WTC11 (cell line): ENCODE measurements around the gene ZNF467. TPM values are rescaled to one million over a fixed set of nuclear protein-coding genes. Genes with fewer than 3 reads are reported as not detected.

Source experiments
- ATAC-seq: fragments of 200-7000 bp; cut with Tn5 transposase; 2 replicates; pipeline ENCODE4 v1.10.0; 2021; ENCODE audit warnings: mild to moderate bottlenecking, moderate library complexity
- CTCF ChIA-PET: fragments of 300-600 bp; sonication (Branson Sonifier 250); formaldehyde crosslinking; loops from one replicate; lab custom pipeline; 2021; ENCODE audit warnings: antibody characterized with exemption; lab: Charles Lee
- POLR2A ChIA-PET: fragments of 350-600 bp; sonication (Branson Sonifier 250); formaldehyde crosslinking; loops from one replicate; lab custom pipeline; 2021; ENCODE audit warnings: antibody characterized with exemption; lab: Charles Lee
- DNase-seq: peaks from one replicate; pipeline ENCODE4 v3.0.0; 2021; ENCODE audit warnings: low spot score
- H3K27ac Mint-ChIP-seq: 2 replicates; pipeline ENCODE4 v1.8.0; 2021; ENCODE audit warnings: mixed read lengths
- H3K27me3 Mint-ChIP-seq: 2 replicates; pipeline ENCODE4 v1.8.0; 2021; ENCODE audit warnings: low read depth, mild to moderate bottlenecking, moderate library complexity, mixed read lengths
- H3K36me3 Mint-ChIP-seq: 2 replicates; pipeline ENCODE4 v1.8.0; 2021; ENCODE audit warnings: mixed read lengths
- H3K4me1 Mint-ChIP-seq: 2 replicates; pipeline ENCODE4 v1.8.0; 2022; ENCODE audit warnings: mixed read lengths
- H3K4me3 Mint-ChIP-seq: 2 replicates; pipeline ENCODE4 v1.8.0; 2021; ENCODE audit warnings: mild to moderate bottlenecking, moderate library complexity, mixed read lengths
- H3K9me3 Mint-ChIP-seq: 2 replicates; pipeline ENCODE4 v1.8.0; 2021; ENCODE audit warnings: mixed read lengths
- ETV6 ChIP-seq: sonication (generic); formaldehyde crosslinking; IDR thresholded peaks from 2 replicates; pipeline ENCODE4 v1.8.1; 2022; ENCODE audit warnings: mild to moderate bottlenecking, missing genetic modification reagents
- JAZF1 ChIP-seq: fragments of 250-450 bp; sonication (Bioruptor Pico); IDR thresholded peaks from 2 replicates; pipeline ENCODE4 v1.9.0; 2021; ENCODE audit warnings: moderate library complexity, mild to moderate bottlenecking, inconsistent platforms
- SOX15 ChIP-seq: fragments of 250-450 bp; sonication (Bioruptor Pico); IDR thresholded peaks from 2 replicates; pipeline ENCODE4 v1.9.0; 2021; ENCODE audit warnings: mild to moderate bottlenecking
- USF2 ChIP-seq: sonication (generic); formaldehyde crosslinking; IDR thresholded peaks from 2 replicates; pipeline ENCODE4 v1.8.1; 2023; ENCODE audit warnings: mild to moderate bottlenecking, missing genetic modification reagents, moderate library complexity
- ZNF263 ChIP-seq: sonication (generic); formaldehyde crosslinking; IDR thresholded peaks from 2 replicates; pipeline ENCODE4 v1.8.1; 2022; ENCODE audit warnings: low read depth, mild to moderate bottlenecking, moderate library complexity, missing genetic modification reagents
- ZNF425 ChIP-seq: fragments of 250-450 bp; sonication (Bioruptor Pico); conservative IDR thresholded peaks from 2 replicates; pipeline ENCODE4 v1.9.0; 2021; ENCODE audit warnings: mild to moderate bottlenecking
- ZNF512 ChIP-seq: sonication (generic); formaldehyde crosslinking; IDR thresholded peaks from 2 replicates; pipeline ENCODE4 v1.8.1; 2022; ENCODE audit warnings: missing genetic modification reagents, borderline replicate concordance
- total RNA-seq: library from RNA; stranded (reverse); gene quantifications from 3 replicates; pipeline ENCODE4 v1.2.3, GENCODE V29; 2021
- TF ChIP-seq, protein P1 (sequence below): sonication (generic); formaldehyde crosslinking; IDR thresholded peaks from 2 replicates; pipeline ENCODE4 v1.8.0; 2023; ENCODE audit warnings: missing genetic modification reagents, mild to moderate bottlenecking, borderline replicate concordance
- TF ChIP-seq, protein P2 (sequence below): sonication (generic); formaldehyde crosslinking; IDR thresholded peaks from 2 replicates; pipeline ENCODE4 v1.8.1; 2023; ENCODE audit warnings: mild to moderate bottlenecking, missing genetic modification reagents, moderate library complexity
- TF ChIP-seq, protein P3 (sequence below): sonication (generic); formaldehyde crosslinking; IDR thresholded peaks from 2 replicates; pipeline ENCODE4 v1.8.1; 2022; ENCODE audit warnings: mild to moderate bottlenecking, moderate library complexity, missing genetic modification reagents

ZNF467 gene
- total RNA-seq, 1 experiment from 2014 or later, result 0.70 TPM

DNA sequence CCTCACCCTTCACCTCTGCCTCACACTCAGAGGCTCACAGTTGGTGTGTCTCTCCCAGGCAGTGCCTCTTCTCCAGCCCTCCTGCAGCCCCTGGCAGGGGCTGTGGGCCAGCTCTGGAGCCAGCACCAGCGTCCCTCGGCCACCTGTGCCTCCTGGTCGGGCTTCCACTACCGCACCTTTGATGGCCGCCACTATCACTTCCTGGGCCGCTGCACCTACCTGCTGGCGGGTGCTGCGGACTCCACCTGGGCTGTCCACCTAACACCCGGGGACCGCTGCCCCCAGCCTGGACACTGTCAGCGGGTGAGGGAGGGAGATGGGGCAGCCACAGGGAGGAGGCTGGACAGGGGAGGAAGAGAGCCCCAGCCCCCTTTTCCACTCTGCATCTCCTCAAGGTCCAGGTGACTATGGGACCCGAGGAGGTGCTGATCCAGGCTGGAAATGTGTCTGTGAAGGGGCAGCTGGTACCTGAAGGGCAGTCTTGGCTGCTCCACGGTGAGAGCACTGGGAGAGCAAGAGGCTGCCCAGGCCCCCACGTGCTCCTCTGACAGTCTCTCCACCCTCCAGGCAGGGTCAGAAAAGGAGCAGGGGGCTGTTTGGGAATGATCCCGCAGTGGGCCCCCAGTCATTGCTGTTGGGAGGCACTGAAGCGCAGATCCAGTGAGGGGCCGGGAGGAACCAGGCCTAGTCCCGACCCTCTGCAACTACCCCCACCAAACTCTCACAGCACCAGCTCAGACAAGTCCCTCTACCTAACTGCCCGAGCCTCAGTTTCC is 4.4 kb upstream of the ZNF467 start (continued):
- TF ChIP-seq, protein P1, sequence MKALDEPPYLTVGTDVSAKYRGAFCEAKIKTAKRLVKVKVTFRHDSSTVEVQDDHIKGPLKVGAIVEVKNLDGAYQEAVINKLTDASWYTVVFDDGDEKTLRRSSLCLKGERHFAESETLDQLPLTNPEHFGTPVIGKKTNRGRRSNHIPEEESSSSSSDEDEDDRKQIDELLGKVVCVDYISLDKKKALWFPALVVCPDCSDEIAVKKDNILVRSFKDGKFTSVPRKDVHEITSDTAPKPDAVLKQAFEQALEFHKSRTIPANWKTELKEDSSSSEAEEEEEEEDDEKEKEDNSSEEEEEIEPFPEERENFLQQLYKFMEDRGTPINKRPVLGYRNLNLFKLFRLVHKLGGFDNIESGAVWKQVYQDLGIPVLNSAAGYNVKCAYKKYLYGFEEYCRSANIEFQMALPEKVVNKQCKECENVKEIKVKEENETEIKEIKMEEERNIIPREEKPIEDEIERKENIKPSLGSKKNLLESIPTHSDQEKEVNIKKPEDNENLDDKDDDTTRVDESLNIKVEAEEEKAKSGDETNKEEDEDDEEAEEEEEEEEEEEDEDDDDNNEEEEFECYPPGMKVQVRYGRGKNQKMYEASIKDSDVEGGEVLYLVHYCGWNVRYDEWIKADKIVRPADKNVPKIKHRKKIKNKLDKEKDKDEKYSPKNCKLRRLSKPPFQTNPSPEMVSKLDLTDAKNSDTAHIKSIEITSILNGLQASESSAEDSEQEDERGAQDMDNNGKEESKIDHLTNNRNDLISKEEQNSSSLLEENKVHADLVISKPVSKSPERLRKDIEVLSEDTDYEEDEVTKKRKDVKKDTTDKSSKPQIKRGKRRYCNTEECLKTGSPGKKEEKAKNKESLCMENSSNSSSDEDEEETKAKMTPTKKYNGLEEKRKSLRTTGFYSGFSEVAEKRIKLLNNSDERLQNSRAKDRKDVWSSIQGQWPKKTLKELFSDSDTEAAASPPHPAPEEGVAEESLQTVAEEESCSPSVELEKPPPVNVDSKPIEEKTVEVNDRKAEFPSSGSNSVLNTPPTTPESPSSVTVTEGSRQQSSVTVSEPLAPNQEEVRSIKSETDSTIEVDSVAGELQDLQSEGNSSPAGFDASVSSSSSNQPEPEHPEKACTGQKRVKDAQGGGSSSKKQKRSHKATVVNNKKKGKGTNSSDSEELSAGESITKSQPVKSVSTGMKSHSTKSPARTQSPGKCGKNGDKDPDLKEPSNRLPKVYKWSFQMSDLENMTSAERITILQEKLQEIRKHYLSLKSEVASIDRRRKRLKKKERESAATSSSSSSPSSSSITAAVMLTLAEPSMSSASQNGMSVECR (CRISPR knock-in tag), result no peak
- TF ChIP-seq, all 79 proteins: peak for 0

GRCh38 chr7:149776848-149777407 is 3.5 kb upstream of the ZNF467 start:
- CTCF ChIA-PET, result interaction anchor here (0.8 to 2.0 kb wide), 4 partner anchors 10 to 23 kb away, joined by 3 to 8 read pairs (median 8); no protein-coding TSS in a partner anchor
- peaks cover 35% of the 10 kb centered on the region for H3K27me3 Mint-ChIP-seq
- POLR2A ChIA-PET, result no interaction called here
- H3K4me3 Mint-ChIP-seq, result no peak overlapping the region
- no peaks in the 10 kb centered on the region for H3K36me3 Mint-ChIP-seq
- DNase-seq, result no peak
- TF ChIP-seq ZNF425 (CRISPR knock-in tag) (no peak), SOX15 (CRISPR knock-in tag) (no peak), JAZF1 (CRISPR knock-in tag) (no peak), ETV6 (CRISPR knock-in tag) (no peak), ZNF512 (CRISPR knock-in tag) (no peak), USF2 (CRISPR knock-in tag) (no peak)
- TF ChIP-seq, protein P2, sequence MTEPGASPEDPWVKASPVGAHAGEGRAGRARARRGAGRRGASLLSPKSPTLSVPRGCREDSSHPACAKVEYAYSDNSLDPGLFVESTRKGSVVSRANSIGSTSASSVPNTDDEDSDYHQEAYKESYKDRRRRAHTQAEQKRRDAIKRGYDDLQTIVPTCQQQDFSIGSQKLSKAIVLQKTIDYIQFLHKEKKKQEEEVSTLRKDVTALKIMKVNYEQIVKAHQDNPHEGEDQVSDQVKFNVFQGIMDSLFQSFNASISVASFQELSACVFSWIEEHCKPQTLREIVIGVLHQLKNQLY (CRISPR knock-in tag), result no peak
- TF ChIP-seq, protein P3, sequence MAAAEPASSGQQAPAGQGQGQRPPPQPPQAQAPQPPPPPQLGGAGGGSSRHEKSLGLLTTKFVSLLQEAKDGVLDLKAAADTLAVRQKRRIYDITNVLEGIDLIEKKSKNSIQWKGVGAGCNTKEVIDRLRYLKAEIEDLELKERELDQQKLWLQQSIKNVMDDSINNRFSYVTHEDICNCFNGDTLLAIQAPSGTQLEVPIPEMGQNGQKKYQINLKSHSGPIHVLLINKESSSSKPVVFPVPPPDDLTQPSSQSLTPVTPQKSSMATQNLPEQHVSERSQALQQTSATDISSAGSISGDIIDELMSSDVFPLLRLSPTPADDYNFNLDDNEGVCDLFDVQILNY (CRISPR knock-in tag), result no peak
- H3K4me1 Mint-ChIP-seq, result peaks cover 7% of the 10 kb centered on the region
- H3K27ac Mint-ChIP-seq, result no peak overlapping the region
- ATAC-seq, result no peak
- H3K9me3 Mint-ChIP-seq, result no peaks in the 10 kb centered on the region

DNA sequence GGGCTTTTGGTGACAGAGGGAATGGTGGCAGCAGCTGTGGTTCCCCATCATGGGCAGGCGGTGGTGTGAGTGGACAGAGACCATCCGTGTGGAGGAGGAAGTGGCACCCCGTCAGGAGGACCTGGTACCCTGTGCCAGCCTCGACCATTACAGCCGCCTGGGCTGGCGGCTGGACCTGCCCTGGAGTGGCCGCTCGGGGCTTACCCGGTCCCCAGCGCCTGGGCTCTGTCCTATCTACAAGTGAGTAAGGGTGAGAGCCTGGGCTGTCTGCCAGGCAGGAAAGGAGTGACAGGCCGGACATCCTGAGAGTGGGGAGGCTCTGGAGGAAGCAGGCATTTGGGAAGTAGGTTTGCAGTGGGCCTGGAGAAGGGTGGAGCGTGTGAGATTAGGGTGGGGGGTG is 2.9 kb upstream of the ZNF467 start:
- Mint-ChIP-seq H3K9me3 (no peaks in the 10 kb centered on the region), H3K27ac (no peak overlapping the region), H3K4me1 (peaks cover 7% of the 10 kb centered on the region), H3K4me3 (no peak overlapping the region), H3K36me3 (no peaks in the 10 kb centered on the region), H3K27me3 (peaks cover 37% of the 10 kb centered on the region)
- ATAC-seq, result no peak
- CTCF ChIA-PET, result interaction anchor here (0.8 to 1.8 kb wide), 2 partner anchors 12 to 24 kb away, joined by 3 to 8 read pairs; no protein-coding TSS in a partner anchor
- POLR2A ChIA-PET, result no interaction called here
- no peak for TF ChIP-seq ZNF263 (CRISPR knock-in tag)
- DNase-seq, result no peak
